ENCODE data around the gene SEC16A.

GRCh38 chr9:136441681-136442245 is 41.1 kb downstream of the SEC16A start:
- TF ChIP-seq ZNF274 (IDR thresholded peaks at IDR 0.05; ENCODE audit: low read depth, low read length) = no peak
- no peak for TF ChIP-seq SUZ12 (IDR thresholded peaks at IDR 0.05; ENCODE audit: extremely low read depth, insufficient read depth, insufficient read length)
